Erythroblast (primary cell): ENCODE data around the gene NCBP2.

Experiments used
- DNase-seq, 2 experiments: peaks; one replicate each; lab custom pipeline; 2025; lab: John Stamatoyannopoulos, UW
- GATA1 ChIP-seq: IDR thresholded peaks from 2 replicates; pipeline ENCODE4 v1.6.1; 2011; ENCODE audit warnings: low read depth, mild to moderate bottlenecking, control low read depth, low read length, moderate library complexity
- POLR2A ChIP-seq: IDR thresholded peaks from 2 replicates; pipeline ENCODE4 v1.6.1; 2011; ENCODE audit warnings: mild to moderate bottlenecking, low read length

NCBP2 gene

GRCh38 chr3:196902296-196902695, 40.0 kb downstream of the NCBP2 start:
- TF ChIP-seq GATA1 (no peak), POLR2A (no peak)

GRCh38 chr3:196901768-196902167, 40.6 kb downstream of the NCBP2 start:
- TF ChIP-seq POLR2A, result no peak
- no peak for TF ChIP-seq GATA1
- no peak for DNase-seq

More at GRCh38 chr3:196902296-196902695, 40.0 kb downstream of the NCBP2 start:
- no peak for DNase-seq

- TF ChIP-seq GATA1 (no peak), POLR2A (no peak)
- peak in 1 of 2 experiments; percentile 20 for DNase-seq
These were observed 46.1 kb downstream of the NCBP2 start for GRCh38 chr3:196896229-196896628.

GRCh38 chr3:196894557-196895295, 47.6 kb downstream of the NCBP2 start:
- no peak for DNase-seq
- TF ChIP-seq POLR2A (no peak), GATA1 (no peak)

- TF ChIP-seq GATA1 (no peak), POLR2A (no peak)
- DNase-seq, result peak; percentile 10 to 60
These were observed 52.3 kb downstream of the NCBP2 start for GRCh38 chr3:196889844-196890708.

- DNase-seq, result no peak
- no peak for TF ChIP-seq GATA1
- no peak for TF ChIP-seq POLR2A
These were observed 56.2 kb downstream of the NCBP2 start for GRCh38 chr3:196886144-196886543.
